PFSK-1 (cell line): ENCODE data around the gene TOMM70.

ENCODE experiments used
- FOXP2 ChIP-seq: optimal IDR thresholded peaks from 2 replicates; pipeline ENCODE3; 2011; ENCODE audit warnings: borderline replicate concordance, control low read depth, inconsistent platforms; ENCODE audit not compliant: insufficient read depth; ENCODE audit errors: extremely low read length, extremely low read depth
- POLR2AphosphoS5 ChIP-seq: IDR thresholded peaks from 2 replicates; pipeline ENCODE4 v1.6.1; 2012; ENCODE audit warnings: low read depth, mild to moderate bottlenecking, control low read depth, low read length, moderate library complexity
- SIN3A ChIP-seq: IDR thresholded peaks from 2 replicates; pipeline ENCODE4 v1.6.1; 2012; ENCODE audit warnings: mild to moderate bottlenecking, low read length, moderate library complexity, borderline replicate concordance; ENCODE audit not compliant: insufficient read depth
- TAF1 ChIP-seq: IDR thresholded peaks from 2 replicates; pipeline ENCODE4 v1.6.1; 2012; ENCODE audit warnings: low read length, control low read depth, borderline replicate concordance; ENCODE audit not compliant: insufficient read depth
- TF ChIP-seq, protein P1 (sequence below), 2 experiments: IDR thresholded peaks; 2 replicates each; pipeline versions ENCODE4 v1.6.1 to v1.8.0; 2011 to 2012; ENCODE audit warnings: low read depth in 2 of 2, low read length in 2 of 2, control low read depth in 1 of 2, inconsistent platforms in 1 of 2, mild to moderate bottlenecking in 1 of 2, moderate library complexity in 1 of 2; ENCODE audit not compliant: insufficient read depth in 1 of 2

DNA sequence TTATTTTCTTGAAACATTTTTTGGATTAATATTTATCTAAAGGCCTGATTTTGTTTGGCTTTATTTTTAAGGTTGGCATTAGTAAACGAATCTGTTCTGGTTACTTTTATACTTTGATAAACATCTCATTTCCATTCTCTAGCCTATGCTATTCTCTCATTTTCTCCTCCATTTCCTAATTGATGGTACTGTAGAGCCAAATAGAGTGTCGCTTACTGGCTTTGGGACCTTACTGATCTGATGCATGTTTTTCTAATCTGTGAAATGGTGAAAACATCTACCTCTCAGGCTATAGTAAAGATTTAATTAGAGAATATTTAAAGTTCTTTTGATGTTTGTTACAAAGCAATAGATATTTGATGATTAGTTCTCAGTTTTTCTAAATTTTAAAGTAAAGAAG is 2.0 kb upstream of the TOMM70 start:
- TF ChIP-seq, protein P1, sequence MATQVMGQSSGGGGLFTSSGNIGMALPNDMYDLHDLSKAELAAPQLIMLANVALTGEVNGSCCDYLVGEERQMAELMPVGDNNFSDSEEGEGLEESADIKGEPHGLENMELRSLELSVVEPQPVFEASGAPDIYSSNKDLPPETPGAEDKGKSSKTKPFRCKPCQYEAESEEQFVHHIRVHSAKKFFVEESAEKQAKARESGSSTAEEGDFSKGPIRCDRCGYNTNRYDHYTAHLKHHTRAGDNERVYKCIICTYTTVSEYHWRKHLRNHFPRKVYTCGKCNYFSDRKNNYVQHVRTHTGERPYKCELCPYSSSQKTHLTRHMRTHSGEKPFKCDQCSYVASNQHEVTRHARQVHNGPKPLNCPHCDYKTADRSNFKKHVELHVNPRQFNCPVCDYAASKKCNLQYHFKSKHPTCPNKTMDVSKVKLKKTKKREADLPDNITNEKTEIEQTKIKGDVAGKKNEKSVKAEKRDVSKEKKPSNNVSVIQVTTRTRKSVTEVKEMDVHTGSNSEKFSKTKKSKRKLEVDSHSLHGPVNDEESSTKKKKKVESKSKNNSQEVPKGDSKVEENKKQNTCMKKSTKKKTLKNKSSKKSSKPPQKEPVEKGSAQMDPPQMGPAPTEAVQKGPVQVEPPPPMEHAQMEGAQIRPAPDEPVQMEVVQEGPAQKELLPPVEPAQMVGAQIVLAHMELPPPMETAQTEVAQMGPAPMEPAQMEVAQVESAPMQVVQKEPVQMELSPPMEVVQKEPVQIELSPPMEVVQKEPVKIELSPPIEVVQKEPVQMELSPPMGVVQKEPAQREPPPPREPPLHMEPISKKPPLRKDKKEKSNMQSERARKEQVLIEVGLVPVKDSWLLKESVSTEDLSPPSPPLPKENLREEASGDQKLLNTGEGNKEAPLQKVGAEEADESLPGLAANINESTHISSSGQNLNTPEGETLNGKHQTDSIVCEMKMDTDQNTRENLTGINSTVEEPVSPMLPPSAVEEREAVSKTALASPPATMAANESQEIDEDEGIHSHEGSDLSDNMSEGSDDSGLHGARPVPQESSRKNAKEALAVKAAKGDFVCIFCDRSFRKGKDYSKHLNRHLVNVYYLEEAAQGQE (IDR thresholded peaks at IDR 0.05; ENCODE audit: insufficient read depth in 1 of 2, low read depth in 2 of 2, low read length in 2 of 2): no peak
- TF ChIP-seq POLR2AphosphoS5 (no peak), SIN3A (no peak), TAF1 (no peak), FOXP2 (no peak)
